SKM-1 (cell line): ENCODE measurements around the gene TGM6.

Source experiments
- DNase-seq: peaks from one replicate; lab custom pipeline; 2025; ENCODE audit not compliant: unreplicated experiment; lab: John Stamatoyannopoulos, UW

TGM6 gene

DNA sequence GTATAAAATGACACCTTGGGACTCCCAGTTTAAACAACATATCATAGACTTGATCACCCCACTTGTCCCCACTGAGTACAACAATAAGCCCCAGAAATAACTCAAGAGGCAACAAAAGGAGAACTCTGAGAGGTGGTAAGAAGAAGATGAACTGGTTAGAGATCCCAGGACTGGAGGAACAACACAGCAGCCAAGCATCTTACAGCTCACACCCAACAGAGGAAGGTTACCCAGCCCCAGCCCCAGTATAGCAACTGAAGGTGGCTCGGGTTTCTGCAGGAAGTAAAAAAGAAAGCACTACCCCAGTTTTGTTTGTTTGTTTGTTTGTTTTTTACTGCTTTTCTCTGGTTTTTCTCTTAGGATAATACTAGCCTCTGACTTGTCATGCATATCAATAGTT lies 17.1 kb upstream of the TGM6 start:
- no peak for DNase-seq

DNA sequence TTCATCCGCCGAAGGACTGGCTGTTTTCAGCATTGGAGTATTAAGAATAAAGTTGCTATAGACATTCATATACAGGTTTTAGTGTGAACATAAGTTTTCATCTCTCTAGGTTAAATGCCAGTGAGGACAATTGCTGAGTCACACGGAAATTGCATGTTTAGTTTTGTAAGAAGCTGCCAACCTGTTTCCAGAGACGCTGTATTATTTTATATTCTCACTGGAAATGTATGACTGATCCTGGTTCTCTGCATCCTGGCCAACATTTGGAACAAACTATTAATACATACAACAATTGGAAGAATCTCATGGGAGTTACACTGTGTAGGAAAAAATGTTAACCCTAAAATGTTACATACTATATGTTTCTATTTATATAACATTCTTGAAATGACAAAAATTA lies 16.7 kb upstream of the TGM6 start:
- DNase-seq: no peak

DNA sequence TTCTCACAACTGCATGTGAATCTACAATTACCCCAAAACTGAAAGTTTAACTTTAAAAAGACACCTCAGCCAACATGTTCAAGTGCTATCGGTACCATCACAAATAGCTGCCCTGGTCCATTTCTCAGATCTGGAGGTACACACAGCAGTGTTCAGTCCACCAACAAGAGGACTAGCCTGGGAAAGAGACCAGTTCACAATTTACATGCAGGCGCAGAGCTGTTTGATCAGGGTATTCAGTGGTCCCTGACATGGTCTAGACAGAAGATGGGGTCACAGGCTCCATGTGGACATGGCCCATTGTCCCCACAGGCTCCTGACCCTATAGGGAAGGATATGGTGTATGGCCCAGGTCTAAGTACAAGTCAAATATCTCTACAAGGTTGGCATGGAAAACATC lies 15.6 kb upstream of the TGM6 start:
- DNase-seq: no peak

DNA sequence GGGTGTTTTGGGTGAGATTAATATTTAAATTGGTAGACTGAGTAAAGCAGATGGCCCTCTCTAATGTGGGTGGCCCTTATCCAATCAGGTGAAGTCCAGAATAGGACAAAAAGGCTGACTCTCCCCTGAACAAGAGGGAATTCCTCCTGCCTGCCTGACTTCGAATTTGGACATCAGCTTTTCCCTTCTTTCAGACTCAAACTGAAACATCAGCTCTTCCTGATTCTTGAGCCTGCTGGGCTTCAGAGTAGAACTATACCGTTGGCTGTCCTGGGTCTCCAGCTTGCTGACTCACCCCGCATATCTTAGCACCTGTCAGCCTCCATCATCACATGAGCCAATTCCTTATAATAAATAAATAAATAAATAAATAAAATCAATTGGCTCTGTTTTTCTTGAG lies 15.0 kb upstream of the TGM6 start:
- DNase-seq: no peak

DNA sequence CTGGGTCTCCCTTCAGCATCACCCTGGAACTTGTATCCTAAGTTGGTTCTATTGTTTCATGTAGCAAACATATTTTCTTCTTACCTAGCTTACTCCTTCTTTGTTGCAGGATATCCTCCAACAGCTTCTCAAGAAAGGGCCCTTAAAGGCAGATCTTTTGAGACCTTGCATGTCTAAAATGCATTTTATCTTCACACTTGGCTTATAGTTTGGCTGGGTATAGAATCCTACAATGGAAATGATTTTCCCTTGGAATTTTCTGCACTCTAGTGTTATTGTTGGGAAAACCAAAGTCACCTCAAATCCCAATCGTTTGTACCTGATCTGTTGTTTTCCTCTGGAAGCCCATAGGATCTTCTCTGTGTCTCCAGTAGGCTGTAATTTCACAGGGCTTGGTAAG lies 12.1 kb upstream of the TGM6 start:
- no peak for DNase-seq

DNA sequence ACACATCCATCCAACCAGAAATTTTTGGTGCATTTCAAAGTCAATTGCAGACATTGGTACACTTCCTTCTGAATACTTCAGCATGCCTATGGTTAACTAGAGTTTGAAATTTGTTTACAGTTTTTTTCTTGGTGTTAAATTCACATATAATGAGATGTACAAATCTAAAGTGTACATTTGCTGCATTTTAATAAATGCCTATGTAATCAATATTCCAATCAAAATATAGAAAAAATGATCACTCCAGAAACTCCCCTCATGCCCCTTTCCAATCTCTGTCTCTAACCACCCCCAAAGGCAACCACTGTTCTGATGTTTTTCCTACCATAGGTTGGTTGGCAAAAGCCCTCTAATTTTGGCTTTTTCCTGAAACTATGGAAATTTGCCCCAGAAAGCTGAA lies 7.6 kb upstream of the TGM6 start:
- no peak for DNase-seq

DNA sequence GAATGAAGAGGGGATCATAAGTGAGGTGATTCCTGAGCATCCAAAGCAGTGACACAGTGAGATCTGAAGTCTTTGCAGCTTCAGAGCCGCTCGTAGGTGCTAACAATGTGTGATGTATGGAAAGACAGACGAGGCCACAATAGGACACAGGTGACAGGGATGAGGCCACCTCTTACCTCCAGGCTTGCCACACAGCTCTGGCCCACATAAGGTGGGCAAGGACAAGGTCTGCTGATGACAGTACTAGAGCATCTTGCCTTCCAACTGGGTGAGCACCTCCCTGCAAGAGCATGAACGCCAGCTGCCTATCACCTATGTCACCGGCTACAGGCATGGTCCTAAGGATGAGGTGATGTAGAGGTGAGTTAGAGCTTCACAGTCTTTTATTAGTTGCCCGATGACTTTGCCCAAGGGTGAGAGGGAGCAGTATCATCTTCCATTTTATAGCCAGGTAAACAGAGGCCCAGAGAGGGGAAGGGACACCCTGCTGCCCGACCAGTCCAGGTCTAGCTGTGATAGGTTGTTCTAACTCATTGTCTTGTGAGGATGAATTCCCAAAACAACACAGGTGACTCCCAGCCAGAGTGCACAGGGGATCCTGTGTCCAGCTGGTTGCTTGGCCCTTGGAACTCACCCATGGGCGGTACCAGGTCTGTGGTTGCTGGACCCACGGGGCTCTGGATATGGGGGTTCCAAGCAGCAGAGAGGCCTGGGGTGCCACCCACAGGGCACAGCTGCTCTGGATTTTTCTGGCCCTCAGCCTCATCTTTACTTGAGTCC lies 6.2 kb upstream of the TGM6 start:
- no peak for DNase-seq

DNA sequence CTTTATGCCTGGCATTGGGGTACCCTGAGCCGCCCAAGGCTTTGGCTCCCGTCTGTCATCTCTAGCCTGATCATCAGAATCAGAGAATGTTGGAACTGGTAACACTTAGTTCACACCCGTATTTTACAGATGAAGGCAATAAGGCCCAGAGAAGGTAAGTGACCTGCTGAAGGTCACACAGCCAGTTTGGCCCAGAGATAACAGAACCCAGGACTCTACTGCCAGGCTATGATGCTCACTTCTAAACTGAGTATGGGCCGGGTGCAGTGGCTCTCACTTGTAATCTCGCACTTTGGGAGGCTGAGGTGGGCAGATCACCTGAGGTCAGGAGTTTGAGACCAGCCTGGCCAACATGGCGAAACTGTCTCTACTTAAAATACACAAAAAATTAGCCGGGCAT lies 1.8 kb upstream of the TGM6 start:
- DNase-seq: no peak

DNA sequence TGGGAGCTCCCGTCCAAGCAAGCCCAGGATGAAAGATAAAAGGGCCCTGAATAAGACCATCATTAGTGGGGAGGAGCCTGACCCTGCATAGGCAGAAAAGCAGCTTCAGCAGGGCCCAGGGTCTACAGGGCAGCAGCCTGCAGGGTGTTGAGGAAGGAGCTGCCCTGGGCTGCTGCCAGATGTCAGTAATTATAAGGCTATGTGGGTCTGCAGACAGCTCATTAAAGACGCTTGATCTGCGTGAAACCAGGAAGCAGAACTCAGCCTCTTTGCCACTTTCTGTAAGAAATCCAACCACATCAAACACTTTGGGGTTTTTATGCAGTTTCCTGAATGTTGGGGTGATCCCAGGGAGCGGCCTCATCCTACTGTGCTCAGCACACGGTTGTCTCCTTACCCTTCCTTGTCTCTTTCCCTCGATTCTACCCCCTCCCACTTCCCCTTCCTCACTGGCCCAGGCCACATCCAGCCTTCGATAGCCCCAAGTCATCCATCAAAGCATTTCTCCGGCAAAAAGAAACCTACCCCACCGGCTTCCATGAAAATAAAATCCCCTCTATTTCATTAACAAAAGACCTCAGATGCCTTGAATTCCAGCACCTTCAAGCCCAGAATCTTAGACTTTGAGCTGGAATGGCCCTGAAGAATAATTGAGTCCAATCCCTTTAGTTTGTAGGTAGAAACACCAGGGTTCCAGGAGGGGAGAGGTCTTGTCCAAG lies 1.0 kb upstream of the TGM6 start:
- no peak for DNase-seq

DNA sequence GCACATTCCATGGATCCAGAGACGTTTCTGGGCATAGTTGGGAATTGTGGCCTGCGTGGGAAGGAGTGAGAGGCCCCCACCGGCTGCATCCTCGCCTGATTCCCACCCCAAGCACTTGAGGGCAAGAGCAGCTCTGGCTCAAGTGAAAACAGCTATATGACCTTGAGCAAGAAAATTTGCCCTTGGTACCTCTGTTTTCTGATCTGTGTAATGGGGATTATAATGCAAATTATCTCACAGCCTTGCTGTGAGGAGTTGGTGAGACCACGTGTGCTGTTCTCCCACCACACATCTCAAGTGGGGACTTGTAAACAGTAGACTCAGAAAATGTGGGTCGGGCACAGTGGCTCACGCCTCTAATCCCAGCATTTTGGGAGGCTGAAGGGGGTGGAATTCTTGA lies 602 bp downstream of the TGM6 start:
- DNase-seq: no peak

DNA sequence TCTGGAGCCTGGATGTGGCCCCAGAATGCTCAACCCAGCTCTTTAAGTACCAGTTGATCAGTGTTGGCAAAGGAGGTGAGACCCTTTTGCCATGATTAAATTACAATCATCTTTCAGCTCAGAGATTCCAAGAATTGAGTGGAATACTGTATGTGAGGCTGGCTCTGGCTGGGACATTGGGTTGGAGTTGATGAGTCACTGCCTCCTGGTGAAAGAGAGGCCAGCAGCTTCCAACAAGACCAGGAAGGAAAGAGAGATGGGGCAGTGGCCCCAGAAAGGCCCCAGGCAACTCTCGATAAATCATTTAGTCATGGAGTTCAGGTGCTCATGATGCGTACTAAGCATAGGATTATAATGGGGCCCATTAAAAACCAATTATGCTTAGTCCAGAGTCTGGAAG lies 2.1 kb downstream of the TGM6 start:
- no peak for DNase-seq

DNA sequence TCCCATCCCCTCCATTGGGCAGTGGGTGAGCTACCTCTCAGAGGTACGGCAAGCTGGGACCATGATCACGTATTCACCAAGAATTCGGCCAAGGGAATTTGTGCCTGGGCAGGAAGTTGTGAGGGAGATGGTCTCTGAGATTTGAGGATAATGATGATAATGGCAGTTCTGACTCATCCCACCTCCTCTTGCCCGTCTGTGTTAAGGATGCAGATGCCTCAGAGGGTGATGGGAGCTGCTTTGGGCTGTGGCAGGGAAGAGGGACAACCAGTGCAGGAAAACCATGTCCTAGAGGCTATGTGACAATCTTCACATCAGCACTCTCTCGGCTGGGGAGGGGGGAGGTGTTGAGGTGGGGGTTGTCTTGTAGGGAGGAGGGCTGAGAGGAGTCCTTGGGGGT lies 4.3 kb downstream of the TGM6 start:
- no peak for DNase-seq

DNA sequence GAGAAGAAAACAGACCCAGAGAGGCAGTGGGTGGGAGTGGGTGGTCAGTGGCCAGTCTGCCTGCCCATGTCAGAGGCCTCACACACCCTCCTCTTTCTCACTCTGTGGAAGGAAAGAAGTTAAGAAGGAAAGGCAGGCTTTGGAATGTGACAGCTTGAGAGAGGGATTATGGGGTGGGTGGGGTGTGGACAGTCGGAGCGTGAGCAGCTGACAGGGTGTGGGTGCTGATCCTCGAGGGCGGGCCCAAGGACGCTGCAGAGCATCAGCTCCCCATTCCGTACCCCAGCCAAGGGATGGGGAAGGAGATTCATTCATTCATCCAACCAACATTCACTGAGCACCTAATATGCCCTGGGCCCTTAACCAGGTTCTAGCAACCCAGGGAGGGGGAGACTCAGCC lies 4.8 kb downstream of the TGM6 start:
- DNase-seq: no peak

DNA sequence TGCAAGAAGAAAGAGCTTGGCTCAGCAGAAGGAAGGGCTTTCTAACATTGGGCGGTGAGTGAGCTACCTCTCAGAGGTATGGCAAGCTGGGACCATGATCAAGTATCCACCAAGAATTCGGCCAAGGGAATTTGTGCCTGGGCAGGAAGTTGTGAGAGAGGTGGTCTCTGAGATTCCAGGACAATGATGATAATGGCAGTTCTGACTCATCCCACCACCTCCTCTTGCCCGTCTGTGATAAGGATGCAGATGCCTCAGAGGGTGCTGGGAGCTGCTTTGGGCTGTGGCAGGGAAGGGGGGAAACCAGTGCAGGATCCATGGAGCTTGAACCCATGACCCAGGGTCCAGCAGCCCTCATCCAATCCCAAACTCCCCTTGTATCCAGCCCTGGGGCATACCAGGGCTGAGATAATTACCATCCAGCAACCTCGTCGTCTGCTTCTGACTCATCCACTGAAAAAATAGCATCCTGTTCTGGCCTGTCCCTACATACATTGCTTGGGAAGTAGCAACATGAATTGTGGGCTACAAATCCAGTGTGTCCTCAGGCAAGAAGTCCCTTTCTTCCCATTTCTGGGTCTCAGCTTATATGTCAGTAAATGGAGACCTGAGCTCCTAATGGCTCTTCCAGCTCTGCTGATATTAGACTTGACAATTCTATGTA lies 5.9 kb downstream of the TGM6 start:
- no peak for DNase-seq

DNA sequence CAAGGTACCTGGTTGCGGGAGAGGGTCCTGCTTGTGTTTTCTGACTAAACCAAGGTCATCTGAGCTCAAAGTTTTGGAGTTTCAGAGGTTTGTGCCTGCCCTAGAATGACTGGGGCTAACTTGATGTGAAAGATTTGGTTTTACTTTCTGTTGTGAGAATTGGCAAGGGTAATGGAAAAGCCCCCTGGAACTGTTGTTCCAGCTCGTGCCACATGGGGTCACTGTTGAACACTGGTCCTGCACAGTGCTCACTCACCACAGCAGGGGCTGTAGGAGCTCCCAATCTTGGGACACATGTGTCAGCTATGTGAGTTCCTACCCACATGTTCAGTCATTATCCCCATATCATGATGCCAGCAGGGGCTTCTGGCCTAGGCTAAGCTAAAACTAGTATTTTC lies 6.5 kb downstream of the TGM6 start:
- no peak for DNase-seq

DNA sequence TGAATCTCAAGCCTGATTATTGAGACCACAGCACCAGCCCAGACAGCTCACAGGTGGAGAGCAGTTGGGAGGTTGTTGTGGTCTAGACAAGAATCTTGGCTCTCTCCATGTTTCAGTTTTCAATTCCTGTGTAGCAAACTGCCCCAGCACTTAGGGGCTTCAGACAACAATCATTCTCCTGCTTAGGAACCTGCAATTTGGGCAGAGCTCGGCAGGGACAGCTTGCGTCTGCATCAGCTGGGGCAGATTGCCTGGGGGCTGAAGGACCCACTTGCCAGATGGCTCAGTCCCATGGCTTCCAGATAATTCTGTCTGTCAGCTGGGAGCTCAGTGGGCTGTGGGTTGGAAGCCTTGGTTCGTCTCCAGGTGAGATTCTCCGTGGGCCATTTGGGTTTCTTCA lies 6.9 kb downstream of the TGM6 start:
- DNase-seq: no peak

DNA sequence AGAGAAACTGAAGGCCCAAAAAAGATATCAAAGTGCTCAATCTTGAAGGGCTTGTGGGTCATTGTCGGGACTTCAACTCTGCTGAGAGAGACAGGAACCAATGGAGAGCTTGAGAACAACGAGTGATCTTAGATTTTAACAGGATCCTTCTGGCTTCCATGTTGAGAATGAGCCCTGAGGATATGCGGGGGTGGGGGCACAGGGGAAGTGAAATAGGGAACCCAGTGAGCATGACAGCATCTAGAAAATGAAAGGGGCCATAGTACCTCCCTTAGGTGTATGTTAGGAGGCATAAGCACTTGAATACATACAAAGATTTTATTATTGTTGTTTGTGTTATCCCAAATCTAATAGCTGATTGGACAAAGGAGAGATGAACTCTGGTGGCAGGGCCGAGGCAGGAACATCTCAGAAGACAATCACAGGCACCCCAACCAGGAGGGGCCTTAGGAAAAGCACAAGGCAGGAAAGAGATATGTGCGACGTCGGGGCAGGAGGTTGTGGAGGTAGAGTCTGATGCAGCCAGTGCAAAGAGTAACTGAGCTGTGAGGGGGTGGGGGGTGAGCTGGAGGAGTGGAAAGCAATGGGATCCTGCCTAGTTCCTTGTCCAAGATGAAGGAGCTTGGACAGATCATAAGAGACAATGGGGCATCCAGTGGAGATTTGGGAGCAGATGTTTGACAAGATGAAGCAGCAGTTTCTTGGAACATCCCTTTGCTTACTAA lies 10.4 kb downstream of the TGM6 start:
- no peak for DNase-seq

DNA sequence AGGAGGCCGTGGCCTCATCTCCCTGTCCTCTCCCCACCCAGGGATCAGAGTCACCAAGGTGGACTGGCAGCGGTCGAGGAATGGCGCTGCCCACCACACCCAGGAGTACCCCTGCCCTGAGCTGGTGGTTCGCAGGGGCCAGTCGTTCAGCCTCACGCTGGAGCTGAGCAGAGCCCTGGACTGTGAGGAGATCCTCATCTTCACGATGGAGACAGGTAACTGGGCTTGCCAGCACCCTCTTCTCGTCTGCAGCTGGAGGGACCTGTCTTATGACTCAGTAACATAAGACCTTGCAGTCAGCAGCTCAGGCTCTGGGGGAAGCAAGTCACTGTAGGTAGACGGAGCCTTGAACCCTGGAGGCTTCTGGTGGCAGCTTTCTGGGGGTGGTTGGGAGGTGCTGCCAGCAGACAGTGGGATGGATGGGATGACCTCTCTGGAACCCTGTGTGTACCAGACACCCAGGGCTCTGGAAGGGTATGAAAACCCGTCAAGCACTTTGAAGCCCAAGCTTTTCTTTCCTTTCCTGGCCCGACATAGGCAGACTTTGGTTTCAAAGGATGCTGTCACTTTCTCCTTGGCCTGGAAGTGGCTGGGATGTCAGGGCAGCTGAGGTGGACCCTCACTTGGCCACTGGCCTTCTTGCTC lies 13.8 kb downstream of the TGM6 start:
- no peak for DNase-seq

DNA sequence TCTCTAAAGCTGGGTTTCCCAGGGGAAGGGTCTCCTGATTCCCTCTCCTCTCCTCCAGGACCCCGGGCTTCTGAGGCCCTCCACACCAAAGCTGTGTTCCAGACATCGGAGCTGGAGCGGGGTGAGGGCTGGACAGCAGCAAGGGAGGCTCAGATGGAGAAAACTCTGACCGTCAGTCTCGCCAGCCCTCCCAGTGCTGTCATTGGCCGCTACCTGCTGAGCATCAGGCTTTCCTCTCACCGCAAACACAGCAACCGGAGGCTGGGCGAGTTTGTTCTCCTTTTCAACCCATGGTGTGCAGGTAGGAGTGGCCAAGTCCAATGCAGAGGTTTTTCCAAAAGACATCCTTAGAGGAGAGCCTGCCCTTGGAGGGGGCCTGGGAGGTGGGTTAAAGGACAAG lies 14.4 kb downstream of the TGM6 start:
- no peak for DNase-seq

DNA sequence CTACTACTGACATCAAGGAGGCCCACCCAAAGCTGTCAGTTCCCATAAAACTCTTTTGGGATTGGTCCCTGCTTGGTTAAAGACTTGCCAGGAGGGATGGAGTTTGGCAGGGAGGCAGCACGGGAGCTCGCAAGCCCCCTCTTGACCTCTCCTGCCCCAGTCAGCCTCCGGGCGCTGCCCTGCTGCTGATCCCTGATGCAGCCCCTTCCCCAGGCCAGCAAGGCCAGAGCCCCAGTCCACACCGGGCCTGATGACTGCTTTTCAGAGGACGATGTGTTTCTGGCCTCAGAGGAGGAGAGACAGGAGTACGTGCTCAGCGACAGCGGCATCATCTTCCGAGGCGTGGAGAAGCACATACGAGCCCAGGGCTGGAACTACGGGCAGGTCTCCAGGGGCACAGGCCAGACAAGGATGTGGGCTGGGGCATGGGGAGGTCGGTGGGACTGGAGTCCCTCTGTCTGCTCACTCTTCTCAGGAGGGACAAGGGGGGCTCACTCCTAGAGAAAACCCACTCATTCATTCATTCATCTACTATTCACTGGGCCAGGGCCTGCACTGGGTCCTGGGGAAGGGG lies 15.6 kb downstream of the TGM6 start:
- no peak for DNase-seq

DNA sequence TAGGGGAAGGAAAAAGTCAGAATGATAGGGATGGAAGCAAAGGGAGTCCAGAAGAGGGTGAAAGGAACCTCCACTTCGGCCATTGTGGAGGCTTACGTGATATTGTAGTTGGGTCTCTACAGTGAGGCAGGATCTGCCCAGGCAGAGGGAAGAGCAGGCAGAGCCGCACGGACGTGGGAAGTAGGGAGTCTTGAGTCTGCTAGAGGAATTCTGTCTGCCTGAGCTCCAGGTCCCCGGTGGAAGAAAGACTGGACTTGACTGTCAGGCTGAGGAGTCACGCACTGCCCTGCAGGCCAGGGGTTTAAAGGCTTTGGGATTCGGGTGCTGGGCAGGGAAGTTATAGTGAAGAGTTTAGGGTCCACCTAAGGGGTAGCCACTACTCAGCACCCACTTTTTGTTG lies 16.4 kb downstream of the TGM6 start:
- DNase-seq: no peak
